ENCODE results near the gene KBTBD3. TPM values are rescaled to one million over a fixed set of nuclear protein-coding genes. Genes with fewer than 3 reads are reported as not detected.

Gene KBTBD3
- total RNA-seq, 2 experiments from 2014 or later: 5.7 to 8.1 TPM

- no peaks in the 10 kb centered on the region for H3K9me3 Mint-ChIP-seq
- peaks cover 19% of the 10 kb centered on the region for H3K36me3 ChIP-seq (ENCODE audit: insufficient read depth, low read length)
- POLR2A ChIA-PET: interaction anchor here (0.9 to 1.6 kb wide), 7 partner anchors 8 to 1381 kb away, joined by 3 to 8 read pairs (median 5); partner anchors contain the start of genes CWF19L2 and MSANTD4
- no peak for TF ChIP-seq CTCF (IDR thresholded peaks at IDR 0.05)
- no peaks in the 10 kb centered on the region for H3K27me3 Mint-ChIP-seq
- H3K36me3 Mint-ChIP-seq (ENCODE audit: low read depth): peaks cover 50% of the 10 kb centered on the region
- ATAC-seq (ENCODE audit: poor library complexity) (no peak), DNase-seq (peak in 1 of 14 experiments; percentile 25)
- H3K4me3 Mint-ChIP-seq: peak overlapping the region; percentile 94
- H3K27ac Mint-ChIP-seq: peak overlapping the region; percentile 92
- intact Hi-C loops (cut with DNase I, micrococcal nuclease): loop anchor here (5.0 to 10.0 kb wide), 2 partner anchors 1378 to 1381 kb away; partner anchors contain the start of gene CWF19L2 (in 2 of the 2)
- H3K4me1 Mint-ChIP-seq (ENCODE audit: low read depth): peaks cover 66% of the 10 kb centered on the region
- peaks cover 15% of the 10 kb centered on the region for H3K4me1 ChIP-seq (ENCODE audit: insufficient read depth, low read length)
- CTCF ChIA-PET: interaction anchor here (0.6 to 1.4 kb wide), 4 partner anchors 8 to 56 kb away, joined by 3 to 6 read pairs (median 4); no protein-coding TSS in a partner anchor
- H3K27ac ChIP-seq (ENCODE audit: low read depth in 1 of 2, low read length in 2 of 2): peak overlapping the region; percentile 76 to 81
- H3K9me3 ChIP-seq (ENCODE audit: control insufficient read depth in 1 of 2, insufficient read depth in 1 of 2, low read length in 2 of 2): no peaks in the 10 kb centered on the region
- no peaks in the 10 kb centered on the region for H3K27me3 ChIP-seq (ENCODE audit: control insufficient read depth in 1 of 2, insufficient read depth in 2 of 2, low read length in 2 of 2)
- H3K4me3 ChIP-seq (ENCODE audit: low read length): peak overlapping the region; percentile 70
Measured at GRCh38 chr11:106076171-106076918, 802 bp downstream of the KBTBD3 start.

- H3K27ac ChIP-seq (ENCODE audit: low read depth in 1 of 2, low read length in 2 of 2): no peak overlapping the region
- Mint-ChIP-seq H3K27ac (no peak overlapping the region), H3K36me3 (ENCODE audit: low read depth) (peaks cover 32% of the 10 kb centered on the region), H3K27me3 (no peaks in the 10 kb centered on the region), H3K9me3 (no peaks in the 10 kb centered on the region), H3K4me3 (no peak overlapping the region), H3K4me1 (ENCODE audit: low read depth) (peaks cover 37% of the 10 kb centered on the region)
- intact Hi-C loops (cut with DNase I, micrococcal nuclease): loop anchor here in 1 of 2 experiments (10.0 kb wide), 1 partner anchor 1382 kb away; the partner anchor contains the start of gene CWF19L2
- no peak for TF ChIP-seq CTCF (IDR thresholded peaks at IDR 0.05)
- ChIA-PET CTCF (no interaction called here), POLR2A (no interaction called here)
- DNase-seq: no peak
- no peaks in the 10 kb centered on the region for H3K9me3 ChIP-seq (ENCODE audit: control insufficient read depth in 1 of 2, insufficient read depth in 1 of 2, low read length in 2 of 2)
- no peak overlapping the region for H3K4me3 ChIP-seq (ENCODE audit: low read length)
- H3K36me3 ChIP-seq (ENCODE audit: insufficient read depth, low read length): no peaks in the 10 kb centered on the region
- ATAC-seq (ENCODE audit: poor library complexity): no peak
- H3K27me3 ChIP-seq (ENCODE audit: control insufficient read depth in 1 of 2, insufficient read depth in 2 of 2, low read length in 2 of 2): no peaks in the 10 kb centered on the region
- H3K4me1 ChIP-seq (ENCODE audit: insufficient read depth, low read length): peaks cover 9% of the 10 kb centered on the region
Measured at GRCh38 chr11:106072804-106073203, 4.3 kb downstream of the KBTBD3 start.

GRCh38 chr11:106070606-106071005 is 6.5 kb downstream of the KBTBD3 start:
- Histone ChIP-seq H3K4me1 (ENCODE audit: insufficient read depth, low read length) (no peaks in the 10 kb centered on the region), H3K27ac (ENCODE audit: low read depth in 1 of 2, low read length in 2 of 2) (no peak overlapping the region), H3K27me3 (ENCODE audit: control insufficient read depth in 1 of 2, insufficient read depth in 2 of 2, low read length in 2 of 2) (no peaks in the 10 kb centered on the region), H3K36me3 (ENCODE audit: insufficient read depth, low read length) (no peaks in the 10 kb centered on the region), H3K4me3 (ENCODE audit: low read length) (no peak overlapping the region), H3K9me3 (ENCODE audit: control insufficient read depth in 1 of 2, insufficient read depth in 1 of 2, low read length in 2 of 2) (no peaks in the 10 kb centered on the region)
- intact Hi-C loops (cut with DNase I, micrococcal nuclease): loop anchor here in 1 of 2 experiments (10.0 kb wide), 1 partner anchor 1384 kb away; the partner anchor contains the start of gene CWF19L2
- Mint-ChIP-seq H3K27ac (no peak overlapping the region), H3K4me3 (no peak overlapping the region), H3K9me3 (no peaks in the 10 kb centered on the region), H3K4me1 (ENCODE audit: low read depth) (peaks cover 22% of the 10 kb centered on the region), H3K36me3 (ENCODE audit: low read depth) (peaks cover 16% of the 10 kb centered on the region), H3K27me3 (no peaks in the 10 kb centered on the region)
- DNase-seq (no peak), ATAC-seq (ENCODE audit: poor library complexity) (no peak)
- POLR2A ChIA-PET: no interaction called here
- CTCF ChIA-PET: interaction anchor here (1.6 kb wide), 1 partner anchor 11 kb away, joined by 3 read pairs; no protein-coding TSS in a partner anchor
- no peak for TF ChIP-seq CTCF (IDR thresholded peaks at IDR 0.05)
